H1 (cell line): ENCODE results near the gene PRSS38. TPM values are rescaled to one million over a fixed set of nuclear protein-coding genes. Genes with fewer than 3 reads are reported as not detected.
A peak's percentile ranks its signal among the peaks of the same experiment; 100 is the strongest.

Experiments used
- CTCF ChIA-PET: fragments of 300-600 bp; sonication (Branson Sonifier 250); formaldehyde crosslinking; loops from one replicate; lab custom pipeline; 2021; ENCODE audit not compliant: partially characterized antibody; lab: Charles Lee
- POLR2A ChIA-PET: fragments of 300-600 bp; sonication (Branson Sonifier 250); formaldehyde crosslinking; loops from one replicate; lab custom pipeline; 2021; ENCODE audit warnings: inconsistent platforms; ENCODE audit not compliant: partially characterized antibody; lab: Charles Lee
- DNase-seq, 2 experiments: peaks; one replicate each; pipeline versions ENCODE4 v3.0.0 to v3.0.0-alpha.2; 2010 to 2022; ENCODE audit warnings: low spot score in 2 of 2, low read depth in 1 of 2, mixed read lengths in 1 of 2
- FAIRE-seq: peaks from 2 replicates; lab custom pipeline; 2011; peaks lifted over from hg19 to GRCh38; lab: Jason Lieb, UNC
- H2AFZ ChIP-seq: 2 replicates; pipeline ENCODE4 v1.8.1; 2012; ENCODE audit warnings: low read length, inconsistent platforms
- H2AK5ac ChIP-seq: 2 replicates; pipeline ENCODE4 v1.6.1; 2013; ENCODE audit warnings: low read depth, low read length
- H2BK120ac ChIP-seq: replicated peaks from 2 replicates; pipeline ENCODE3; 2013; ENCODE audit warnings: low read depth, low read length, inconsistent platforms
- H2BK12ac ChIP-seq: 2 replicates; pipeline ENCODE4 v1.6.1; 2013; ENCODE audit warnings: low read depth, low read length
- H2BK15ac ChIP-seq: 2 replicates; pipeline ENCODE4 v1.6.1; 2013; ENCODE audit warnings: low read length
- H2BK20ac ChIP-seq: 2 replicates; pipeline ENCODE4 v1.6.1; 2013; ENCODE audit warnings: low read length
- H2BK5ac ChIP-seq: 2 replicates; pipeline ENCODE4 v1.6.1; 2013; ENCODE audit warnings: low read depth, low read length
- H3K14ac ChIP-seq: 2 replicates; pipeline ENCODE4 v1.6.1; 2013; ENCODE audit warnings: inconsistent platforms; ENCODE audit not compliant: insufficient read length
- H3K18ac ChIP-seq: 2 replicates; pipeline ENCODE4 v1.6.1; 2013; ENCODE audit warnings: low read length; ENCODE audit errors: extremely low read depth
- H3K23ac ChIP-seq: 2 replicates; pipeline ENCODE4 v1.6.1; 2013; ENCODE audit warnings: inconsistent platforms; ENCODE audit not compliant: insufficient read length
- H3K23me2 ChIP-seq: 2 replicates; pipeline ENCODE4 v1.6.1; 2013; ENCODE audit warnings: low read depth, low read length
- H3K27ac ChIP-seq: 2 replicates; pipeline ENCODE4 v1.6.1; 2011; ENCODE audit warnings: low read depth, low read length, inconsistent platforms
- H3K27me3 ChIP-seq, 4 experiments: replicated peaks in 1 of 4; 1 replicate in 1 of 4; 2 replicates in 3 of 4; pipeline versions ENCODE4 v1.6.1 to v1.8.1; 2011 to 2013; ENCODE audit warnings: low read length in 3 of 4, mild to moderate bottlenecking in 3 of 4, inconsistent platforms in 2 of 4, mixed read lengths in 2 of 4, moderate library complexity in 1 of 4; ENCODE audit not compliant: control insufficient read depth in 3 of 4, insufficient read depth in 3 of 4; ENCODE audit errors: extremely low read depth in 1 of 4
- H3K36me3 ChIP-seq, 4 experiments: 2 replicates each; pipeline versions ENCODE4 v1.6.1 to v1.8.1; 2011 to 2013; ENCODE audit warnings: mild to moderate bottlenecking in 4 of 4, low read length in 3 of 4, moderate library complexity in 2 of 4, control low read depth in 1 of 4, inconsistent platforms in 1 of 4; ENCODE audit not compliant: insufficient read depth in 4 of 4, control insufficient read depth in 2 of 4
- H3K4ac ChIP-seq: replicated peaks from 2 replicates; pipeline ENCODE3; 2013; ENCODE audit warnings: low read length, low read depth, mixed read lengths, inconsistent platforms; ENCODE audit not compliant: insufficient read length
- H3K4me1 ChIP-seq, 4 experiments: replicated peaks in 1 of 4; 1 replicate in 1 of 4; 2 replicates in 3 of 4; pipeline versions ENCODE4 v1.6.1 to v1.8.1; 2011 to 2013; ENCODE audit warnings: low read length in 3 of 4, inconsistent platforms in 2 of 4, mixed read lengths in 1 of 4; ENCODE audit not compliant: insufficient read depth in 4 of 4, control insufficient read depth in 3 of 4
- H3K4me2 ChIP-seq, 2 experiments: 2 replicates each; pipeline versions ENCODE4 v1.6.1 to v1.8.1; 2011 to 2013; ENCODE audit warnings: low read depth in 2 of 2, low read length in 2 of 2, control low read depth in 1 of 2, inconsistent platforms in 1 of 2, mild to moderate bottlenecking in 1 of 2; ENCODE audit not compliant: insufficient read depth in 1 of 2
- H3K4me3 ChIP-seq, 4 experiments: fragments of 200-600, 300-600 bp in 1 of 4; sonication (generic), shearing (Covaris generic), sonication (Bioruptor Twin) in 1 of 4; 2 replicates each; pipeline versions ENCODE4 v1.5.1 to v1.8.1; 2011 to 2016; ENCODE audit warnings: low read length in 4 of 4, low read depth in 3 of 4, control low read depth in 2 of 4, inconsistent platforms in 2 of 4, mild to moderate bottlenecking in 2 of 4, mixed read lengths in 1 of 4, moderate library complexity in 1 of 4; ENCODE audit not compliant: insufficient read depth in 2 of 4; ENCODE audit errors: extremely low read depth in 1 of 4
- H3K56ac ChIP-seq: replicated peaks from 2 replicates; pipeline ENCODE3; 2013; ENCODE audit warnings: low read depth, mild to moderate bottlenecking, mixed read lengths, low read length, inconsistent platforms; ENCODE audit not compliant: insufficient read length
- H3K79me1 ChIP-seq: 2 replicates; pipeline ENCODE4 v1.6.1; 2013; ENCODE audit warnings: low read depth, low read length, control low read depth
- H3K79me2 ChIP-seq, 2 experiments: 2 replicates each; pipeline versions ENCODE4 v1.6.1 to v1.8.1; 2012 to 2013; ENCODE audit warnings: low read length in 2 of 2, mild to moderate bottlenecking in 2 of 2, inconsistent platforms in 1 of 2; ENCODE audit not compliant: insufficient read depth in 2 of 2, control insufficient read depth in 1 of 2
- H3K9ac ChIP-seq, 4 experiments: replicated peaks in 1 of 4; 1 replicate in 1 of 4; 2 replicates in 3 of 4; pipeline versions ENCODE4 v1.6.1 to v1.8.1; 2011 to 2013; ENCODE audit warnings: low read depth in 3 of 4, low read length in 3 of 4, control low read depth in 2 of 4, mild to moderate bottlenecking in 2 of 4, moderate library complexity in 2 of 4, inconsistent platforms in 1 of 4; ENCODE audit errors: extremely low read depth in 1 of 4
- H3K9me3 ChIP-seq, 2 experiments: 2 replicates each; pipeline versions ENCODE4 v1.6.1 to v1.8.1; 2012 to 2013; ENCODE audit warnings: mild to moderate bottlenecking in 2 of 2, moderate library complexity in 2 of 2, control low read depth in 1 of 2, inconsistent platforms in 1 of 2, low read depth in 1 of 2, low read length in 1 of 2, mixed read lengths in 1 of 2; ENCODE audit not compliant: insufficient read depth in 2 of 2
- H4K20me1 ChIP-seq, 2 experiments: replicated peaks in 1 of 2; 2 replicates each; pipeline versions ENCODE3 to v1.8.1; 2011 to 2013; ENCODE audit warnings: inconsistent platforms in 2 of 2, low read length in 2 of 2, mild to moderate bottlenecking in 1 of 2; ENCODE audit not compliant: insufficient read depth in 2 of 2, control insufficient read depth in 1 of 2
- H4K5ac ChIP-seq: 2 replicates; pipeline ENCODE4 v1.6.1; 2013; ENCODE audit warnings: low read length, low read depth, mixed read lengths, inconsistent platforms; ENCODE audit not compliant: insufficient read length
- H4K8ac ChIP-seq: 2 replicates; pipeline ENCODE4 v1.8.0; 2013; ENCODE audit warnings: mild to moderate bottlenecking, moderate library complexity, low read length, inconsistent platforms; ENCODE audit not compliant: insufficient read depth; ENCODE audit errors: extremely low read depth
- H4K91ac ChIP-seq: replicated peaks from 2 replicates; pipeline ENCODE3; 2013; ENCODE audit warnings: low read length, mixed read lengths, inconsistent platforms; ENCODE audit not compliant: insufficient read length
- WGBS, 2 experiments: shearing (Covaris generic) in 1 of 2; methylation state at CpG; one replicate each; pipeline versions ENCODE4 v1.1.6 to v1.1.7; 2013 to 2015; ENCODE audit warnings: low lambda C conversion rate in 2 of 2, mixed read lengths in 2 of 2, inconsistent platforms in 1 of 2, low coverage in 1 of 2, missing lambda C conversion rate in 1 of 2; ENCODE audit not compliant: insufficient replicate concordance in 2 of 2, insufficient coverage in 1 of 2, insufficient read length in 1 of 2; ENCODE audit errors: extremely low coverage in 1 of 2, missing lambda C conversion rate in 1 of 2; 5-methylcytosine and 5-hydroxymethylcytosine counted together
- polyA plus RNA-seq, 7 experiments: library from polyadenylated mRNA; depleted of rRNA in 3 of 7; stranded (reverse) in 5 of 7; unstranded in 2 of 7; fragments of >200 nt in 5 of 7; fragments of 200-250 nt in 2 of 7; gene quantifications; 1 replicate in 5 of 7; 2 replicates in 1 of 7; 4 replicates in 1 of 7; pipeline versions ENCODE4 v1.2.1 to v1.2.3, GENCODE V29; 2011 to 2013; ENCODE audit warnings: missing spikeins in 2 of 7, mixed read lengths in 2 of 7
- total RNA-seq: library from RNA; stranded (reverse); fragmentation: NEBNext Ultra II Directional; extraction: Animal tissue kit (Norgen Biotek cat#: 25700); gene quantifications from 2 replicates; pipeline ENCODE4 v1.2.1, GENCODE V29; 2021

Gene PRSS38
- total and polyA plus RNA-seq, 2 of the 8 experiments (the other 6 are each of a cell fraction or from before 2014, with no cell fraction given): not detected

DNA sequence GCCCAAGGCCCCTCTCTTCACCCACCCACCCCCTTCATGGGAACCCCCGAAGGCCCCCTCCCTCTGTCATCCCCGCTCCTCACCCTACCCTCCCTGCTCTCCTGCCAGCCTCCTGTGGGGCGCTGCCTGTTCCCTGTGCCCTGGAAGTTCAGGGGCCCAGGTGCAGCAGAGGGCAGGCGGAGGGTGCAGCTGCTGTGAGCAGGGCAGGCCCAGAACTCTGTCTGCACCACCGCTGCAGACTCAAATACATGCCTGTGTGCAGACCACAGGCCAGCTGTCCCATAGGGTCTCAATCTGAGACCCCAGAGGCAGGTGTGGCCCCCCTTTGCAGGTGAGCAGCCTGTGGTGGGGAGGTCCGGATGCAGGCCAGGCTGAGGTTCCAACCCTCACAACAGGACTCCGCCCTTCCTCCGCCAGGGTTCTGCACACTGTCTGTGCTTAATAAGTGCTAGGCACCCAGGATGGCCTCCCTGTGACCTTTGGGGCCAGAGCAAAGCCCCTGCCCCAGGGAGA is 69.7 kb downstream of the PRSS38 start:
- FAIRE-seq (no peak), DNase-seq (peak in 1 of 2 experiments; percentile 46)
- ChIA-PET CTCF (interaction anchor here (2.4 kb wide), 1 partner anchor 123 kb away, joined by 5 read pairs; no protein-coding TSS in a partner anchor), POLR2A (interaction anchor here (1.6 to 2.0 kb wide), 2 partner anchors 34 to 92 kb away, joined by 3 to 5 read pairs; no protein-coding TSS in a partner anchor)
- Histone ChIP-seq H4K5ac (no peak overlapping the region), H3K4me3 (no peak overlapping the region), H3K23ac (no peak overlapping the region), H3K27ac (no peak overlapping the region), H2BK120ac (no peak overlapping the region), H3K79me1 (no peaks in the 10 kb centered on the region), H2AK5ac (no peak overlapping the region), H3K56ac (no peak overlapping the region), H2BK20ac (no peak overlapping the region), H3K36me3 (no peaks in the 10 kb centered on the region), H4K20me1 (no peaks in the 10 kb centered on the region), H2BK5ac (no peak overlapping the region), H2BK15ac (no peak overlapping the region), H3K23me2 (peaks cover 13% of the 10 kb centered on the region; the same call in 1 of the 2 replicates), H3K79me2 (no peaks in the 10 kb centered on the region), H2AFZ (no peak overlapping the region), H4K8ac (peak overlapping the region; percentile 73; the same call in 1 of the 2 replicates), H3K14ac (no peak overlapping the region), H2BK12ac (no peak overlapping the region), H3K9me3 (no peaks in the 10 kb centered on the region), H3K4me2 (no peak overlapping the region), H3K18ac (peak overlapping the region; percentile 60), H3K27me3 (no peaks in the 10 kb centered on the region; a peak in 2 of 7 replicates), H4K91ac (no peak overlapping the region), H3K4me1 (peaks cover 0 to 17% (median 11%) of the 10 kb centered on the region in 4 experiments; a peak in 6 of 7 replicates), H3K9ac (no peak overlapping the region), H3K4ac (no peak overlapping the region)
- 94% methylated on average over 6 of the region's 8 CpGs; no CpG with 5 or more reads in 1 of the 2 experiments for WGBS, 2 experiments
